A549 (cell line): Measurements from ENCODE around the gene TSHZ2.

Experiments
- CHD4 ChIP-seq: fragments of 200-600 bp; sonication (generic); IDR thresholded peaks from 2 replicates; pipeline ENCODE4 v1.6.1; 2016; ENCODE audit warnings: antibody characterized with exemption, mild to moderate bottlenecking, borderline replicate concordance
- CTCF ChIP-seq: fragments of >200 bp; sonication (Bioruptor Twin); formaldehyde crosslinking; IDR thresholded peaks from 3 replicates; pipeline ENCODE4 v1.5.1; 2016
- HES2 ChIP-seq: fragments of >200 bp; sonication (Bioruptor Twin); formaldehyde crosslinking; IDR thresholded peaks from 2 replicates; pipeline ENCODE4 v1.6.1; 2016
- ZC3H11A ChIP-seq: fragments of 450-650 bp; IDR thresholded peaks from 2 replicates; pipeline ENCODE4 v1.6.1; 2014; ENCODE audit warnings: antibody characterized with exemption, mild to moderate bottlenecking
- TF ChIP-seq, protein P1 (sequence below): fragments of 250-450 bp; sonication (Bioruptor Pico); IDR thresholded peaks from 2 replicates; pipeline ENCODE4 v1.5.0; 2021; ENCODE audit warnings: mild to moderate bottlenecking, moderate library complexity, borderline replicate concordance

GRCh38 chr20:53036992-53037391 lies 64.8 kb downstream of the TSHZ2 start:
- TF ChIP-seq CTCF (no peak), ZC3H11A (no peak), HES2 (no peak), CHD4 (no peak)
- TF ChIP-seq, protein P1, sequence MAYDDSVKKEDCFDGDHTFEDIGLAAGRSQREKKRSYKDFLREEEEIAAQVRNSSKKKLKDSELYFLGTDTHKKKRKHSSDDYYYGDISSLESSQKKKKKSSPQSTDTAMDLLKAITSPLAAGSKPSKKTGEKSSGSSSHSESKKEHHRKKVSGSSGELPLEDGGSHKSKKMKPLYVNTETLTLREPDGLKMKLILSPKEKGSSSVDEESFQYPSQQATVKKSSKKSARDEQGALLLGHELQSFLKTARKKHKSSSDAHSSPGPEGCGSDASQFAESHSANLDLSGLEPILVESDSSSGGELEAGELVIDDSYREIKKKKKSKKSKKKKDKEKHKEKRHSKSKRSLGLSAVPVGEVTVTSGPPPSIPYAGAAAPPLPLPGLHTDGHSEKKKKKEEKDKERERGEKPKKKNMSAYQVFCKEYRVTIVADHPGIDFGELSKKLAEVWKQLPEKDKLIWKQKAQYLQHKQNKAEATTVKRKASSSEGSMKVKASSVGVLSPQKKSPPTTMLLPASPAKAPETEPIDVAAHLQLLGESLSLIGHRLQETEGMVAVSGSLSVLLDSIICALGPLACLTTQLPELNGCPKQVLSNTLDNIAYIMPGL (CRISPR knock-in tag), result no peak
